ENCODE data around the gene TMCO4. TPM values are rescaled to one million over a fixed set of nuclear protein-coding genes. Genes with fewer than 3 reads are reported as not detected.

Gene TMCO4
- total and polyA plus RNA-seq, 10 of the 15 experiments (the other 5 are each of a cell fraction or from before 2014, with no cell fraction given), result 2.4 to 20.8 (median 13.0) TPM

GRCh38 chr1:19730793-19731192, 68.9 kb downstream of the TMCO4 start:
- no peak for FAIRE-seq
- peaks cover 0 to 3% of the 10 kb centered on the region in 2 experiments; a peak in 2 of 4 replicates for H3K36me3 ChIP-seq (ENCODE audit: control insufficient read depth in 2 of 2, insufficient read depth in 2 of 2, low read length in 1 of 2)

DNA sequence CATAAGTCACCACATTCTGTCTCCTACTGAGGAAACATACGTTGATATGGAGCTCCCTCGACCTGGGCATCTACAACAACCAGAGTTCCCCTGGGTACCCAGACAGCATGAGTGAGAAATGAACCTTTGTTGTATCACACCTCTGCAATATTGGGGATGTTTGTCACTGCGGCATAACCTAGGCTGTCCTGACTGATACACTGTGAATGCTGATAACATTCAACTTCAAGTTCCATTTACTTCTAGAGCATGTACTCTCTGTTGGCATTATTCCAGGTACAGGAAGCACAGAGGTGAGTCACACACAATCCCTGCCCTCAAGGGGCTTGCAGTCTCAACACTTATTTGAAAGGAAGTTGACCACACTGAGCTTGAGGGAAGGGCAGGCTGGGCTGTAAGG, 69.5 kb downstream of the TMCO4 start:
- Histone ChIP-seq H2AFZ (ENCODE audit: control insufficient read depth, low read depth, low read length) (no peak overlapping the region), H3K27me3 (replicated peaks in 1 of 2; ENCODE audit: control insufficient read depth in 2 of 2, insufficient read depth in 2 of 2, low read length in 1 of 2) (no peaks in the 10 kb centered on the region), H3K4me2 (ENCODE audit: control insufficient read depth, insufficient read depth) (no peak overlapping the region), H3K36me3 (ENCODE audit: control insufficient read depth in 2 of 2, insufficient read depth in 2 of 2, low read length in 1 of 2) (peaks cover 0 to 3% of the 10 kb centered on the region in 2 experiments; a peak in 2 of 4 replicates), H3K4me3 (no peak overlapping the region), H4K20me1 (ENCODE audit: control insufficient read depth, insufficient read depth) (no peaks in the 10 kb centered on the region), H3K4me1 (ENCODE audit: control insufficient read depth, insufficient read depth, low read length) (no peaks in the 10 kb centered on the region), H3K9ac (ENCODE audit: control insufficient read depth, insufficient read depth, low read length) (no peak overlapping the region), H3K9me3 (replicated peaks; ENCODE audit: control insufficient read depth, insufficient read depth, low read length) (peaks cover 6% of the 10 kb centered on the region), H3K79me2 (ENCODE audit: control insufficient read depth, insufficient read depth, low read length) (no peaks in the 10 kb centered on the region), H3K27ac (ENCODE audit: control insufficient read depth, insufficient read depth) (no peak overlapping the region)
- ChIA-PET SMC1A (ENCODE audit: uncharacterized antibody, unreplicated experiment) (interaction anchor here (1.3 kb wide), 1 partner anchor 11 kb away, joined by 4 read pairs; no protein-coding TSS in a partner anchor), POLR2A (no interaction called here), RAD21 (ENCODE audit: unreplicated experiment) (no interaction called here), CTCF (interaction anchor here (0.6 to 1.2 kb wide), 5 partner anchors 10 to 83 kb away, joined by 3 to 5 read pairs (median 3); no protein-coding TSS in a partner anchor)
- intact Hi-C loops (cut with micrococcal nuclease; ENCODE audit: unreplicated experiment) (no loop called here), in situ Hi-C loops (cut with MboI) (loop anchor here (5.0 kb wide), 1 partner anchor 52 kb away; no protein-coding TSS in a partner anchor)
- FAIRE-seq, result no peak
- no TSS peak for BruUV-seq (replicated peaks)
- 95% methylated on average over 3 of the region's 3 CpGs for WGBS (ENCODE audit: insufficient coverage, insufficient replicate concordance, low lambda C conversion rate, missing lambda C conversion rate)
- DNase-seq (ENCODE audit: low read depth, low spot score), result no peak
- TF ChIP-seq, protein P1, sequence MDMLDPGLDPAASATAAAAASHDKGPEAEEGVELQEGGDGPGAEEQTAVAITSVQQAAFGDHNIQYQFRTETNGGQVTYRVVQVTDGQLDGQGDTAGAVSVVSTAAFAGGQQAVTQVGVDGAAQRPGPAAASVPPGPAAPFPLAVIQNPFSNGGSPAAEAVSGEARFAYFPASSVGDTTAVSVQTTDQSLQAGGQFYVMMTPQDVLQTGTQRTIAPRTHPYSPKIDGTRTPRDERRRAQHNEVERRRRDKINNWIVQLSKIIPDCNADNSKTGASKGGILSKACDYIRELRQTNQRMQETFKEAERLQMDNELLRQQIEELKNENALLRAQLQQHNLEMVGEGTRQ (IDR thresholded peaks at IDR 0.05; ENCODE audit: borderline replicate concordance, low read depth, low read length), result no peak
- TF ChIP-seq RUNX3 (IDR thresholded peaks at IDR 0.05; ENCODE audit: low read length) (no peak), CBFB (IDR thresholded peaks at IDR 0.05; ENCODE audit: low read depth) (no peak), CHD2 (IDR thresholded peaks at IDR 0.05; ENCODE audit: borderline replicate concordance, low read depth, low read length) (no peak), SRF (IDR thresholded peaks at IDR 0.05; ENCODE audit: low read depth in 2 of 2, low read length in 2 of 2) (no peak), IRF3 (IDR thresholded peaks at IDR 0.05) (no peak), CEBPB (IDR thresholded peaks at IDR 0.05; ENCODE audit: borderline replicate concordance in 1 of 2, low read depth in 2 of 2, low read length in 2 of 2) (no peak), MEF2A (IDR thresholded peaks at IDR 0.05; ENCODE audit: insufficient read depth, low read depth, low read length) (no peak), CHD4 (IDR thresholded peaks at IDR 0.05) (no peak)
- ATAC-seq, result no peak

More at GRCh38 chr1:19730793-19731192, 68.9 kb downstream of the TMCO4 start:
- peaks cover 6% of the 10 kb centered on the region for H3K9me3 ChIP-seq (replicated peaks; ENCODE audit: control insufficient read depth, insufficient read depth, low read length)
- no TSS peak for BruUV-seq (replicated peaks)
- WGBS (ENCODE audit: insufficient coverage, insufficient replicate concordance, low lambda C conversion rate, missing lambda C conversion rate), result 73% methylated on average over 3 of the region's 3 CpGs
- no peak overlapping the region for H2AFZ ChIP-seq (ENCODE audit: control insufficient read depth, low read depth, low read length)
- H3K9ac ChIP-seq (ENCODE audit: control insufficient read depth, insufficient read depth, low read length), result no peak overlapping the region
- intact Hi-C loops (cut with micrococcal nuclease; ENCODE audit: unreplicated experiment), result no loop called here
- no peak overlapping the region for H3K4me2 ChIP-seq (ENCODE audit: control insufficient read depth, insufficient read depth)
- H4K20me1 ChIP-seq (ENCODE audit: control insufficient read depth, insufficient read depth), result no peaks in the 10 kb centered on the region
- ChIA-PET POLR2A (no interaction called here), CTCF (interaction anchor here (1.0 kb wide), 2 partner anchors 10 to 69 kb away, joined by 3 read pairs; no protein-coding TSS in a partner anchor), RAD21 (ENCODE audit: unreplicated experiment) (no interaction called here), SMC1A (ENCODE audit: uncharacterized antibody, unreplicated experiment) (interaction anchor here (1.3 kb wide), 1 partner anchor 11 kb away, joined by 4 read pairs; no protein-coding TSS in a partner anchor)
- no peaks in the 10 kb centered on the region for H3K27me3 ChIP-seq (replicated peaks in 1 of 2; ENCODE audit: control insufficient read depth in 2 of 2, insufficient read depth in 2 of 2, low read length in 1 of 2)
- no peaks in the 10 kb centered on the region for H3K79me2 ChIP-seq (ENCODE audit: control insufficient read depth, insufficient read depth, low read length)
- no peak for ATAC-seq
- in situ Hi-C loops (cut with MboI), result loop anchor here (5.0 kb wide), 1 partner anchor 52 kb away; no protein-coding TSS in a partner anchor
- no peak for DNase-seq (ENCODE audit: low read depth, low spot score)
- no peak for TF ChIP-seq SUPT20H (IDR thresholded peaks at IDR 0.05; ENCODE audit: borderline replicate concordance, control insufficient read depth, low read depth, low read length)
- no peak for TF ChIP-seq FOS (IDR thresholded peaks at IDR 0.05; ENCODE audit: borderline replicate concordance, extremely low read depth, insufficient read length)
- TF ChIP-seq, protein P2, sequence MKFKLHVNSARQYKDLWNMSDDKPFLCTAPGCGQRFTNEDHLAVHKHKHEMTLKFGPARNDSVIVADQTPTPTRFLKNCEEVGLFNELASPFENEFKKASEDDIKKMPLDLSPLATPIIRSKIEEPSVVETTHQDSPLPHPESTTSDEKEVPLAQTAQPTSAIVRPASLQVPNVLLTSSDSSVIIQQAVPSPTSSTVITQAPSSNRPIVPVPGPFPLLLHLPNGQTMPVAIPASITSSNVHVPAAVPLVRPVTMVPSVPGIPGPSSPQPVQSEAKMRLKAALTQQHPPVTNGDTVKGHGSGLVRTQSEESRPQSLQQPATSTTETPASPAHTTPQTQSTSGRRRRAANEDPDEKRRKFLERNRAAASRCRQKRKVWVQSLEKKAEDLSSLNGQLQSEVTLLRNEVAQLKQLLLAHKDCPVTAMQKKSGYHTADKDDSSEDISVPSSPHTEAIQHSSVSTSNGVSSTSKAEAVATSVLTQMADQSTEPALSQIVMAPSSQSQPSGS (IDR thresholded peaks at IDR 0.05; ENCODE audit: low read length), result no peak
- H3K4me3 ChIP-seq, result no peak overlapping the region
- H3K4me1 ChIP-seq (ENCODE audit: control insufficient read depth, insufficient read depth, low read length), result no peaks in the 10 kb centered on the region
- H3K27ac ChIP-seq (ENCODE audit: control insufficient read depth, insufficient read depth), result no peak overlapping the region
